Activated CD8-positive, alpha-beta T cell treated with anti-CD3 and anti-CD28 coated beads for 36 hours (primary cell): Measurements from ENCODE around the gene POLRMT. TPM values are rescaled to one million over a fixed set of nuclear protein-coding genes. Genes with fewer than 3 reads are reported as not detected.

ENCODE experiments used
- ATAC-seq: fragments of 200-7000 bp; cut with Tn5 transposase; one replicate; pipeline ENCODE4 v1.10.0; 2021; ENCODE audit warnings: mild to moderate bottlenecking, moderate library complexity
- CTCF ChIA-PET: fragments of 350-600 bp; sonication (Branson Sonifier 250); formaldehyde crosslinking; loops from one replicate; lab custom pipeline; 2021; ENCODE audit warnings: antibody characterized with exemption; lab: Charles Lee
- POLR2A ChIA-PET: fragments of 350-600 bp; sonication (Branson Sonifier 250); formaldehyde crosslinking; loops from one replicate; lab custom pipeline; 2021; ENCODE audit warnings: antibody characterized with exemption; lab: Charles Lee
- DNase-seq: peaks from one replicate; pipeline ENCODE4 v3.0.0-alpha.2; 2020
- H3K27ac Mint-ChIP-seq: one replicate; pipeline ENCODE4 v1.8.0; 2021; ENCODE audit warnings: mild to moderate bottlenecking, mixed read lengths
- H3K27me3 Mint-ChIP-seq: one replicate; pipeline ENCODE4 v1.8.0; 2021; ENCODE audit warnings: mixed read lengths
- H3K36me3 Mint-ChIP-seq: one replicate; pipeline ENCODE4 v1.8.0; 2021; ENCODE audit warnings: low read depth, mixed read lengths
- H3K4me1 Mint-ChIP-seq: one replicate; pipeline ENCODE4 v1.8.0; 2021; ENCODE audit warnings: low read depth, mixed read lengths
- H3K4me3 Mint-ChIP-seq: one replicate; pipeline ENCODE4 v1.8.0; 2021; ENCODE audit warnings: mild to moderate bottlenecking, moderate library complexity, mixed read lengths
- H3K9me3 Mint-ChIP-seq: one replicate; pipeline ENCODE4 v1.8.0; 2021; ENCODE audit warnings: mixed read lengths
- intact Hi-C: fragments of 100-400 bp; cut with micrococcal nuclease; formaldehyde crosslinking; loops from one replicate; pipeline ENCODE4 v1.10.0; 2022
- total RNA-seq, 2 experiments: library from RNA; stranded (reverse); gene quantifications; one replicate each; pipeline ENCODE4 v1.2.3, GENCODE V29; 2021
- TF ChIP-seq, protein P1 (sequence below): fragments of 200-600 bp; IDR thresholded peaks from one replicate; pipeline ENCODE4 v1.8.0; 2022; ENCODE audit warnings: antibody characterized with exemption, mild to moderate bottlenecking

The POLRMT gene
- total RNA-seq, 2 experiments from 2014 or later, result 66.6 to 67.9 TPM

DNA sequence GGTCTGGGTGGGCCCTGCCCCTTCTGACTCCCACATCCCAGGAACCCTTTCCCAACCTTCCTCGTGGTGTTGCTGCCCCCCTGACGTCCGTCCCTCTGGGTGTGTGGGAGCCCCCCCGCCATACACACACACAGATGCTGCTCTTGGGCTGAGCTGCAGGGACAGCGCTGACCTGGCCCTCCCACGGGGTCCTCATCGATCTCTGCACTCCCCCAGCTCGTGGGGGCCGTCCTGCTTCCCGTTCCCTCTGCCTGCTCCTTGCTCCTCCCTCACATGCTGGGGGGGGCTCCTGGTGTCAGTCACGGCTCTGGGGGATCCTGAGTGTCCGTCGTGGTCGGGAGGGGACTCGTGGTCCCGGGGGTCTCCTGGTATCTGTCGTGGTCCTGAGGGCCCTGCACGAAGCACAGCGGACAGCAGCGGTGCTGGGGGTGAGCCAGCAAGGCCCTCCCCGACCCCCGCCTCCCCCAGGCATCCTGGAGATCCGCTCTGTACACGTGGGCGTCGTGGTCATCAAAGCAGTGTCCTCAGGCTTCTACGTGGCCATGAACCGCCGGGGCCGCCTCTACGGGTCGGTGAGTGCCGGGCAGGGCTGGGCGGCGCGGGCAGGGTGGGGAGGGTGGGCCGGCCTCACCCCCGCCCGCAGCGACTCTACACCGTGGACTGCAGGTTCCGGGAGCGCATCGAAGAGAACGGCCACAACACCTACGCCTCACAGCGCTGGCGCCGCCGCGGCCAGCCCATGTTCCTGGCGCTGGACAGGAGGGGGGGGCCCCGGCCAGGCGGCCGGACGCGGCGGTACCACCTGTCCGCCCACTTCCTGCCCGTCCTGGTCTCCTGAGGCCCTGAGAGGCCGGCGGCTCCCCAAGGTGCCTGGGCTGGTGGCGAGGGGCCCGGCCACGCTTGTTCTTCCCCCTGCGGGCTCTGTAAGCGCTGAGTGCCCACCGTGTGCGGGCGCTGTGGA lies 9.7 kb upstream of the POLRMT start:
- no peak for DNase-seq
- no peaks in the 10 kb centered on the region for H3K27me3 Mint-ChIP-seq
- ATAC-seq, result no peak
- intact Hi-C loops, result no loop called here
- no peak overlapping the region for H3K4me3 Mint-ChIP-seq
- POLR2A ChIA-PET, result no interaction called here
- no peaks in the 10 kb centered on the region for H3K9me3 Mint-ChIP-seq
- CTCF ChIA-PET, result no interaction called here
- no peak overlapping the region for H3K27ac Mint-ChIP-seq
- peaks cover 3% of the 10 kb centered on the region for H3K36me3 Mint-ChIP-seq
- peaks cover 11% of the 10 kb centered on the region for H3K4me1 Mint-ChIP-seq
- TF ChIP-seq, protein P1, sequence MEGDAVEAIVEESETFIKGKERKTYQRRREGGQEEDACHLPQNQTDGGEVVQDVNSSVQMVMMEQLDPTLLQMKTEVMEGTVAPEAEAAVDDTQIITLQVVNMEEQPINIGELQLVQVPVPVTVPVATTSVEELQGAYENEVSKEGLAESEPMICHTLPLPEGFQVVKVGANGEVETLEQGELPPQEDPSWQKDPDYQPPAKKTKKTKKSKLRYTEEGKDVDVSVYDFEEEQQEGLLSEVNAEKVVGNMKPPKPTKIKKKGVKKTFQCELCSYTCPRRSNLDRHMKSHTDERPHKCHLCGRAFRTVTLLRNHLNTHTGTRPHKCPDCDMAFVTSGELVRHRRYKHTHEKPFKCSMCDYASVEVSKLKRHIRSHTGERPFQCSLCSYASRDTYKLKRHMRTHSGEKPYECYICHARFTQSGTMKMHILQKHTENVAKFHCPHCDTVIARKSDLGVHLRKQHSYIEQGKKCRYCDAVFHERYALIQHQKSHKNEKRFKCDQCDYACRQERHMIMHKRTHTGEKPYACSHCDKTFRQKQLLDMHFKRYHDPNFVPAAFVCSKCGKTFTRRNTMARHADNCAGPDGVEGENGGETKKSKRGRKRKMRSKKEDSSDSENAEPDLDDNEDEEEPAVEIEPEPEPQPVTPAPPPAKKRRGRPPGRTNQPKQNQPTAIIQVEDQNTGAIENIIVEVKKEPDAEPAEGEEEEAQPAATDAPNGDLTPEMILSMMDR, result no peak

DNA sequence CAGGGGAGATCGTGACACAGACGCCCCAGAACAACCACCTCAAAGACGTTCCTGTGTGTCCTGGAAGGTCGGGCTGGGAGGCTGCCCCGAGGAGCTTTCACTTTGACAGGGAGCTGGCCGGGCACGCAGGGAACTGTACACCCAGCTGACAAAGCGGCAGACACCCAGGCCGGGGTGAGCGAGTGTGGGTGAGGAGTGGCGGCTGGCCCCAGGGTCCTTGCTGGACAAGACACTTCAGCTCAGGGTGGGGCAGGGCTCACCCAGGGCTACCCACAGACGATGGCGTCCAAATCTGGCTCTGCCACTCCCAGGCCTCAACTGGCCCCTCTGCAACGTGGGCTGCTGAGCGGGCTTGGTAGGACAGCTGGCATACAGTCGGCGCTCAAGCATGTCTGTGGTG lies 8.4 kb upstream of the POLRMT start:
- H3K27ac Mint-ChIP-seq, result no peak overlapping the region
- ATAC-seq (no peak), DNase-seq (no peak)
- no peak overlapping the region for H3K4me3 Mint-ChIP-seq
- no peaks in the 10 kb centered on the region for H3K27me3 Mint-ChIP-seq
- ChIA-PET POLR2A (interaction anchor here (0.8 to 1.1 kb wide), 2 partner anchors 9 to 111 kb away, joined by 3 read pairs; no protein-coding TSS in a partner anchor), CTCF (no interaction called here)
- no peaks in the 10 kb centered on the region for H3K9me3 Mint-ChIP-seq
- H3K4me1 Mint-ChIP-seq, result peaks cover 13% of the 10 kb centered on the region
- H3K36me3 Mint-ChIP-seq, result peaks cover 3% of the 10 kb centered on the region
- TF ChIP-seq, protein P1, result no peak
- intact Hi-C loops, result no loop called here

DNA sequence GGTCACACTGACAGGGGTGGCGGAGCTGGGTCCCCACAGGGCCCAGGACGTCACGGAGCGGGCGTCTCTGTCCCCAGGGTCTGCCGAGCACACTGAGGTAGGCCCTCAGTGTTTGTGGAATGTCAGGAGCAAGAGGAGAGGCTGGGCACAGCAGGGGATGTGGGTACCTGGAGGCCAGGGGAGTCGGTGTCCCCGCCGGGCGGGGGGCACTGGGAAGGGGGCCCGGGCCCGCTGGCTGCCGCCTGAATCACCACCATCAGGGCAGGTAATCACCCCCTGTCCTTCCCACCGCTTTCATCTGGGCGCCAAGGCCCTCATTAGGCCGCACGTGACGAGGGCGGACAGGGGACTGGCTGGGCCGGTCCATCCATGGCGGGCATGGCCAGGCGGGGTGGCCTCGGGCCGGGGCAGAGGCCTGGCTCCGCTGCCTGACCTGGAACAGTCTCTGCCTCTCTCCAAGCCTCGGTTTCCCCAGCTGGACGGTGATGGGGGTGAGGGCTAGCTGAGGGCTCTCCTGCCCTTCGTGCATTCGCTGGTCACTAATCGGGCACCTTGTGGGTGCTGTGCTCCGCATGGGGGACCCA lies 7.4 kb upstream of the POLRMT start:
- no peaks in the 10 kb centered on the region for H3K9me3 Mint-ChIP-seq
- H3K36me3 Mint-ChIP-seq, result peaks cover 3% of the 10 kb centered on the region
- POLR2A ChIA-PET, result interaction anchor here (0.6 kb wide), 1 partner anchor 9 kb away, joined by 3 read pairs; no protein-coding TSS in a partner anchor
- H3K4me3 Mint-ChIP-seq, result no peak overlapping the region
- H3K27ac Mint-ChIP-seq, result no peak overlapping the region
- peaks cover 13% of the 10 kb centered on the region for H3K4me1 Mint-ChIP-seq
- intact Hi-C loops, result no loop called here
- TF ChIP-seq, protein P1, result no peak
- ATAC-seq (no peak), DNase-seq (no peak)
- CTCF ChIA-PET, result no interaction called here
- no peaks in the 10 kb centered on the region for H3K27me3 Mint-ChIP-seq

DNA sequence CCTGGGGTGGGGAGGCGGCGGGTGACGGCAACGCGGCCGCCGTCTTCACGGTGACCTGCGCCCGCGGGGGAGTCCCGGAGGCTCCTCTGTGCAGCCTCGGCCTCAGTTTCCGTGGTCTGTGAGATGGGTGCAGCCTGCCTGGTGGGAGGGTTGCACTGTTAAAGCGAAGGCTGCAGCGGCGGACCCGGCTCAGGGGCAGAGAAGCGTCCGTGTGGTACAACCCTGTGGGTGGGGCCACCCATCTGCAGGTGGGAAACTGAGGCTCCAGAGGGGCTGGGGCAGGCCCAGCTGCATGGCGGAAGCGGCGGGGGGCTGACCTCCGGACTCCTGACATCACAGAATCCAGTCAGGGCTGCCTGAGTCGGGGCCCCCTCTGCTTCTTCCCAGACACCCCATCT lies 6.8 kb upstream of the POLRMT start:
- Mint-ChIP-seq H3K4me1 (peaks cover 13% of the 10 kb centered on the region), H3K9me3 (no peaks in the 10 kb centered on the region), H3K27ac (no peak overlapping the region), H3K4me3 (no peak overlapping the region), H3K27me3 (no peaks in the 10 kb centered on the region), H3K36me3 (peaks cover 3% of the 10 kb centered on the region)
- ATAC-seq (no peak), DNase-seq (no peak)
- POLR2A ChIA-PET, result no interaction called here
- TF ChIP-seq, protein P1, result no peak
- CTCF ChIA-PET, result no interaction called here
- intact Hi-C loops, result no loop called here
